ENCODE results near the gene CHRNA4.

DNA sequence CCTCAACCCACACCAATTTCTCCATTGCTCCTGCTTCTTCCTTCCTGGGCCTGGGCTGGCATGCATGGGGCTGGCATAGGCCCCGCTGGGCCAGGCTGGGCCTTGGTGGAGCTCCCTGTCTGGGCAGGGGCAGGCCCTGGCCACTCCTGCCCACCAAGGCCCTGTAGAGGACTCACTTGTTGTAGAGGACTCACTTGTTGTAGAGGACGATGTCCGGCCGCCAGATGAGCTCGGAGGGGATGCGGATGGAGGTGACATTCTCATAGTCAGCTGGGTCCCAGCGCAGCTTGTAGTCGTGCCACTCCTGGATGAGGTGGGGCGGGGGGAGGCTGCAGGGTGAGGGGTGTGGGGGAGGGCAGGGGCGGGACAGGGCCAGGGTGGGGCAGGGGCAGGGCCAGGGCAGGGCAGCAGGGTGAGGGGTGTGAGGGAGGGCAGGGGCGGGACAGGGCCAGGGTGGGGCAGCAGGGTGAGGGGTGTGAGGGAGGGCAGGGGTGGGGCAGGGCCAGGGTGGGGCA is 5.3 kb downstream of the CHRNA4 start:
- no peak for TF ChIP-seq CTCF (IDR thresholded peaks at IDR 0.05 in 2 of 3, conservative IDR thresholded peaks at IDR 0.05 in 1 of 3; ENCODE audit: control insufficient read depth in 2 of 3, extremely low read depth in 1 of 3, insufficient read depth in 1 of 3, low read depth in 3 of 3, low read length in 3 of 3)
- no peak for TF ChIP-seq SMAD5 (IDR thresholded peaks at IDR 0.05; ENCODE audit: low read depth)
